ENCODE results near the gene PYGL.

PYGL gene

GRCh38 chr14:50984036-50984710, 39.9 kb upstream of the PYGL start:
- H3F3A ChIP-seq (ENCODE audit: control insufficient read depth, insufficient read depth) = no peaks in the 10 kb centered on the region
- no peak overlapping the region for H3K27ac ChIP-seq (ENCODE audit: low read depth, low read length)
- no peaks in the 10 kb centered on the region for H3K9me3 ChIP-seq (ENCODE audit: control insufficient read depth, insufficient read depth, low read length)
- no peak for TF ChIP-seq EZH2phosphoT487 (IDR thresholded peaks at IDR 0.05; ENCODE audit: borderline replicate concordance, low read length)
- TF ChIP-seq CTCF (IDR thresholded peaks at IDR 0.05; ENCODE audit: low read depth, low read length, poor library complexity, severe bottlenecking) = no peak
- no peaks in the 10 kb centered on the region for H3K79me2 ChIP-seq (ENCODE audit: control insufficient read depth, low read length)
- H3K27me3 ChIP-seq (ENCODE audit: control insufficient read depth, low read length) = no peaks in the 10 kb centered on the region
- no peak overlapping the region for H3K4me2 ChIP-seq (ENCODE audit: low read length)
- H3K4me3 ChIP-seq (ENCODE audit: low read length) = no peak overlapping the region
- H4K20me1 ChIP-seq (ENCODE audit: control insufficient read depth, insufficient read depth, low read depth, low read length) = no peaks in the 10 kb centered on the region
- peaks cover 2% of the 10 kb centered on the region for H3K4me1 ChIP-seq (ENCODE audit: control insufficient read depth, low read length)
- no peaks in the 10 kb centered on the region for H3K36me3 ChIP-seq (ENCODE audit: control insufficient read depth, low read length)
- no peaks in the 10 kb centered on the region for H3K9me2 ChIP-seq (replicated peaks; ENCODE audit: control insufficient read depth, low read length)

DNA sequence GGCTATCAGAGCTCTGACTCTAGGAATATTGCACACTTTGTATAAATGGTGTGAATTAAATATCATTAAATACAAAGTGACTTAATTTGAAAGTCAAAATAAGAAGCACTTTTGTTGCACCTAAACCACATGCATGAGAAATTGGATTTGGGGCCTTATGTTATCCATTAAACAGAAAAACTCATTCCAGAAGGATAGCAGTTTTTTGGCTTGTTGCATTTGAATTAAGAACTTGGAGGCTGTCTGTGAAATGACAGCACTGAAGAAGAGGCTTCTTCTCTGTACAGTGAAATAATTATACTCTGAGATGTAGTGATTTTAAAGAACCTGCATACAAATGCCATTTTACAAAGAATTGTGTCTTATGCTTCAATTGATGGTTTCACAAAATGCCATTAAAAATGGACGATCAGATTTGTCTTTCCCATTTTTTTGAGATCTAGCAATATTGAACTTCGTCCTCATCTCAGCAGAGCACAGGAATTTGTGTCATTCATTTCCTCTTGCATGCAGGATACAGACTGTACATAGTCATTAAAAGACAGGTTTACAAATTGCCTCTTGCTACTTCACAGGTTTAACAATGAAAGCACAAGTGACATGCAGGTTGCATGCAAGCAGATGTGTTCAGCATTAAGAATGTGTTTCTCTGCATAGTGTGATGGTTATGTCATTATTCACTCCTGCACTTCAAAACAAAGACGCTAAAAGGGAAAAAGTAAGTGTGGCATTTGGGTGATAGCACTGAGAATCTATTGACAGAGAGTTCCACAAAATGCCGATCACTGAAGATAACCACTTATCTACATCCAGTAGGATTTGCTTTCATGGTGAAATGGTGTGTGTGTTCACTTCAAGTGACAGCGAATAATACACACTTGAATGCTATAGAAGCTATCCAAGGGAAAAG, 35.9 kb upstream of the PYGL start:
- Histone ChIP-seq H3K9me2 (replicated peaks; ENCODE audit: control insufficient read depth, low read length) (no peaks in the 10 kb centered on the region), H3K9me3 (ENCODE audit: control insufficient read depth, insufficient read depth, low read length) (no peaks in the 10 kb centered on the region), H3K4me3 (ENCODE audit: low read length) (no peak overlapping the region), H3K79me2 (ENCODE audit: control insufficient read depth, low read length) (no peaks in the 10 kb centered on the region), H3K36me3 (ENCODE audit: control insufficient read depth, low read length) (no peaks in the 10 kb centered on the region), H3K4me2 (ENCODE audit: low read length) (no peak overlapping the region), H3F3A (ENCODE audit: control insufficient read depth, insufficient read depth) (no peaks in the 10 kb centered on the region), H3K4me1 (ENCODE audit: control insufficient read depth, low read length) (peaks cover 15% of the 10 kb centered on the region), H3K27me3 (ENCODE audit: control insufficient read depth, low read length) (no peaks in the 10 kb centered on the region), H3K27ac (ENCODE audit: low read depth, low read length) (no peak overlapping the region), H4K20me1 (ENCODE audit: control insufficient read depth, insufficient read depth, low read depth, low read length) (no peaks in the 10 kb centered on the region)
- no peak for TF ChIP-seq CTCF (IDR thresholded peaks at IDR 0.05; ENCODE audit: low read depth, low read length, poor library complexity, severe bottlenecking)
- no peak for TF ChIP-seq EZH2phosphoT487 (IDR thresholded peaks at IDR 0.05; ENCODE audit: borderline replicate concordance, low read length)

DNA sequence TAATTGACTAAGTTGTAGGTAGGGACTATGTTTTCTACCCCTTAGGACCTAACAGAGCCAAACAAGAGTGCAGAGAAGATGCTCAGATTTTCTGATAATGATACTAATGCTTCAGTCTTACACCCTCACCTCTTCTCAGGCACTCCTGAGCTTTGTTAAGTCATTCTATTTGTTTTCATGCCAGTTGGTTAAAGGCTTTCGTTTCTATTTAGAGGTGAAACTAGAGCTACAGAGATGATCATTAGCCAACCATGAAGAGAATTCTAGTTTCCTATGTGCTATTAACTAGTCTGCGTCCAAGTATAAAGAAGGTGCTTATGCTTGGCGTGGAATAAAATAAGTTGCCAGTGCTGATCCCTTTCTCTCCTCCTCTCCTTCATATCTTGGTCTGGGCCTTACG, 34.6 kb upstream of the PYGL start:
- no peak overlapping the region for H3K4me2 ChIP-seq (ENCODE audit: low read length)
- no peaks in the 10 kb centered on the region for H4K20me1 ChIP-seq (ENCODE audit: control insufficient read depth, insufficient read depth, low read depth, low read length)
- no peak overlapping the region for H3K27ac ChIP-seq (ENCODE audit: low read depth, low read length)
- H3K4me1 ChIP-seq (ENCODE audit: control insufficient read depth, low read length) = peaks cover 15% of the 10 kb centered on the region
- H3K9me2 ChIP-seq (replicated peaks; ENCODE audit: control insufficient read depth, low read length) = no peaks in the 10 kb centered on the region
- TF ChIP-seq CTCF (IDR thresholded peaks at IDR 0.05; ENCODE audit: low read depth, low read length, poor library complexity, severe bottlenecking) (no peak), EZH2phosphoT487 (IDR thresholded peaks at IDR 0.05; ENCODE audit: borderline replicate concordance, low read length) (no peak)
- H3K9me3 ChIP-seq (ENCODE audit: control insufficient read depth, insufficient read depth, low read length) = no peaks in the 10 kb centered on the region
- H3F3A ChIP-seq (ENCODE audit: control insufficient read depth, insufficient read depth) = no peaks in the 10 kb centered on the region
- no peaks in the 10 kb centered on the region for H3K36me3 ChIP-seq (ENCODE audit: control insufficient read depth, low read length)
- H3K27me3 ChIP-seq (ENCODE audit: control insufficient read depth, low read length) = no peaks in the 10 kb centered on the region
- no peak overlapping the region for H3K4me3 ChIP-seq (ENCODE audit: low read length)
- no peaks in the 10 kb centered on the region for H3K79me2 ChIP-seq (ENCODE audit: control insufficient read depth, low read length)
